Measurements from ENCODE around the gene TRIM40.

TRIM40 gene, protein sequence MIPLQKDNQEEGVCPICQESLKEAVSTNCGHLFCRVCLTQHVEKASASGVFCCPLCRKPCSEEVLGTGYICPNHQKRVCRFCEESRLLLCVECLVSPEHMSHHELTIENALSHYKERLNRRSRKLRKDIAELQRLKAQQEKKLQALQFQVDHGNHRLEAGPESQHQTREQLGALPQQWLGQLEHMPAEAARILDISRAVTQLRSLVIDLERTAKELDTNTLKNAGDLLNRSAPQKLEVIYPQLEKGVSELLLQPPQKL

GRCh38 chr6:30135757-30136156, at the start of gene TRIM40:
TSS of gene TRIM40 (plus strand) at chr6:30136140. CDS start at chr6:30137037, 897 bp downstream.
- H3K27me3 ChIP-seq (ENCODE audit: control insufficient read depth in 1 of 2, insufficient read depth in 2 of 2, low read length in 2 of 2), result peaks cover under 1 to 12% of the 10 kb centered on the region in 2 donors
- H3K4me1 ChIP-seq (ENCODE audit: insufficient read depth, low read length), result no peaks in the 10 kb centered on the region
- H3K4me3 ChIP-seq (ENCODE audit: low read depth in 1 of 2, low read length in 2 of 2), result no peak within 1 kb of the TSS
- no peaks in the 10 kb centered on the region for H3K36me3 ChIP-seq (ENCODE audit: insufficient read depth, low read length)
- H3K9me3 ChIP-seq (ENCODE audit: low read length), result no peaks in the 10 kb centered on the region
- no peak within 1 kb of the TSS for H3K27ac ChIP-seq (ENCODE audit: low read depth, low read length)
- no peak within 1 kb of the TSS for H3K9ac ChIP-seq (ENCODE audit: low read length)

- no peaks in the 10 kb centered on the region for H3K9me3 ChIP-seq (ENCODE audit: low read length)
- no peak overlapping the region for H3K9ac ChIP-seq (ENCODE audit: low read length)
- H3K27ac ChIP-seq (ENCODE audit: low read depth, low read length), result no peak overlapping the region
- peaks cover 14 to 19% of the 10 kb centered on the region in 2 donors for H3K27me3 ChIP-seq (ENCODE audit: control insufficient read depth in 1 of 2, insufficient read depth in 2 of 2, low read length in 2 of 2)
- no peaks in the 10 kb centered on the region for H3K36me3 ChIP-seq (ENCODE audit: insufficient read depth, low read length)
- H3K4me1 ChIP-seq (ENCODE audit: insufficient read depth, low read length), result no peaks in the 10 kb centered on the region
- no peak overlapping the region for H3K4me3 ChIP-seq (ENCODE audit: low read depth in 1 of 2, low read length in 2 of 2)
Measured at GRCh38 chr6:30087876-30088275, 48.1 kb upstream of the TRIM40 start.

- Histone ChIP-seq H3K9ac (ENCODE audit: low read length) (no peak overlapping the region), H3K4me1 (ENCODE audit: insufficient read depth, low read length) (no peaks in the 10 kb centered on the region), H3K36me3 (ENCODE audit: insufficient read depth, low read length) (no peaks in the 10 kb centered on the region), H3K4me3 (ENCODE audit: low read depth in 1 of 2, low read length in 2 of 2) (no peak overlapping the region), H3K27me3 (ENCODE audit: control insufficient read depth in 1 of 2, insufficient read depth in 2 of 2, low read length in 2 of 2) (peaks cover 19 to 29% of the 10 kb centered on the region in 2 donors), H3K27ac (ENCODE audit: low read depth, low read length) (no peak overlapping the region), H3K9me3 (ENCODE audit: low read length) (no peaks in the 10 kb centered on the region)
Measured at GRCh38 chr6:30091577-30092381, 44.2 kb upstream of the TRIM40 start.

DNA sequence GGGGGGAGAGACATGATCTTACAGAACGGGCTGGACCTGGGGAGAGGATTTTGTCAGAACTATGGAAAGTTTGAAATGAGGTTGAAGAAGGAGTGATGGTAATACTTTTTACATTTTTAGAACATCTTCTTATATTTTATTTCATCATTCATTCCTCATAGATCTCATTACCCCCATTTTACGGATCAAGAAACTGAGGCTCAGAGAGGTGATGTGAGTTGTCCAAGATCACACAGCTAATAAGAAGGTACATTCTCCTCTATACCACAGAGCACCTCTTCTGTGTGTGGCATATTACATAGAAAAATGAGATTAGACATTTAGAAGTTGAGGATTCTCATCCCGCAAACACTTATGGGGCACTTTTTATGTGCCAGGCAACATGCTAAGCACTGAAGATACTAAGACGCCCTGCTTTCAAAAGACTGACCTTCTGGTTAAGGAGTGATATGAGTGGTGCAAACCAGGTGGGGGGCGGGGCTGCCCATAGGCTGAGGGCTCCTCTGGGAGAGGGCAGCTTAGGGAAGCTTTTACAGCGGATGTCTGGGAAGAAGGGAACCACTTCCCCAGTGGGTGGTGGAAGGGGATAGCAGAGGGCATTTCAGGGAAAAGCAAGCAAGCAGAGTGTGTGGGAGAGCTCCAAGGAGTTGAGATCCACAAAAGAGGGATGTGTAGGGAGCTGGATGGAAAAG, 42.9 kb upstream of the TRIM40 start:
- Histone ChIP-seq H3K27me3 (ENCODE audit: control insufficient read depth in 1 of 2, insufficient read depth in 2 of 2, low read length in 2 of 2) (peaks cover 29 to 32% of the 10 kb centered on the region in 2 donors), H3K4me3 (ENCODE audit: low read depth in 1 of 2, low read length in 2 of 2) (no peak overlapping the region), H3K9me3 (ENCODE audit: low read length) (no peaks in the 10 kb centered on the region), H3K36me3 (ENCODE audit: insufficient read depth, low read length) (no peaks in the 10 kb centered on the region), H3K9ac (ENCODE audit: low read length) (no peak overlapping the region), H3K4me1 (ENCODE audit: insufficient read depth, low read length) (no peaks in the 10 kb centered on the region), H3K27ac (ENCODE audit: low read depth, low read length) (no peak overlapping the region)

GRCh38 chr6:30093951-30094661, 41.8 kb upstream of the TRIM40 start:
- no peak overlapping the region for H3K4me3 ChIP-seq (ENCODE audit: low read depth in 1 of 2, low read length in 2 of 2)
- no peak overlapping the region for H3K27ac ChIP-seq (ENCODE audit: low read depth, low read length)
- peaks cover 36 to 44% of the 10 kb centered on the region in 2 donors for H3K27me3 ChIP-seq (ENCODE audit: control insufficient read depth in 1 of 2, insufficient read depth in 2 of 2, low read length in 2 of 2)
- no peak overlapping the region for H3K9ac ChIP-seq (ENCODE audit: low read length)
- H3K9me3 ChIP-seq (ENCODE audit: low read length), result no peaks in the 10 kb centered on the region
- no peaks in the 10 kb centered on the region for H3K4me1 ChIP-seq (ENCODE audit: insufficient read depth, low read length)
- H3K36me3 ChIP-seq (ENCODE audit: insufficient read depth, low read length), result no peaks in the 10 kb centered on the region

DNA sequence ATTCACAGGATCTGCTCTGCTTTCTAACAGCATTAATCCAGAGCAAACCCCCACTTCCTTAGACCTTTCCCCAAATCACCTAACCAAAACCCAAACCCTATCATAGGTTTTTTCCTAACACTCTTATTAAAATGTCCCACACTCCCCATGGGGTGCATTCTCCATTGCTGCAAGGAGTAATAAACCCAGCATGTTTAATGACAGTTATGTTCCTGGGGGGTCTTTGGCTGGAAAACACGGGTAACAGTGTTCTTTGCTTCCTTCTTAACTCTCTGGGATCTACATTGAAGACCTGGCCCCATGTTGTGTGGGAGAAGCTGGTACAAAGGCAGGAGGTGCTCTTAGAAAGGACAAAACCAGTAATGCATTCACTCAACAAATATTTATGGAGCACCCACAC, 39.1 kb upstream of the TRIM40 start:
- H3K9ac ChIP-seq (ENCODE audit: low read length), result no peak overlapping the region
- H3K27me3 ChIP-seq (ENCODE audit: control insufficient read depth in 1 of 2, insufficient read depth in 2 of 2, low read length in 2 of 2), result peaks cover 42 to 63% of the 10 kb centered on the region in 2 donors
- H3K36me3 ChIP-seq (ENCODE audit: insufficient read depth, low read length), result no peaks in the 10 kb centered on the region
- H3K4me3 ChIP-seq (ENCODE audit: low read depth in 1 of 2, low read length in 2 of 2), result no peak overlapping the region
- no peak overlapping the region for H3K27ac ChIP-seq (ENCODE audit: low read depth, low read length)
- peaks cover 6% of the 10 kb centered on the region for H3K9me3 ChIP-seq (ENCODE audit: low read length)
- H3K4me1 ChIP-seq (ENCODE audit: insufficient read depth, low read length), result peaks cover 18% of the 10 kb centered on the region

DNA sequence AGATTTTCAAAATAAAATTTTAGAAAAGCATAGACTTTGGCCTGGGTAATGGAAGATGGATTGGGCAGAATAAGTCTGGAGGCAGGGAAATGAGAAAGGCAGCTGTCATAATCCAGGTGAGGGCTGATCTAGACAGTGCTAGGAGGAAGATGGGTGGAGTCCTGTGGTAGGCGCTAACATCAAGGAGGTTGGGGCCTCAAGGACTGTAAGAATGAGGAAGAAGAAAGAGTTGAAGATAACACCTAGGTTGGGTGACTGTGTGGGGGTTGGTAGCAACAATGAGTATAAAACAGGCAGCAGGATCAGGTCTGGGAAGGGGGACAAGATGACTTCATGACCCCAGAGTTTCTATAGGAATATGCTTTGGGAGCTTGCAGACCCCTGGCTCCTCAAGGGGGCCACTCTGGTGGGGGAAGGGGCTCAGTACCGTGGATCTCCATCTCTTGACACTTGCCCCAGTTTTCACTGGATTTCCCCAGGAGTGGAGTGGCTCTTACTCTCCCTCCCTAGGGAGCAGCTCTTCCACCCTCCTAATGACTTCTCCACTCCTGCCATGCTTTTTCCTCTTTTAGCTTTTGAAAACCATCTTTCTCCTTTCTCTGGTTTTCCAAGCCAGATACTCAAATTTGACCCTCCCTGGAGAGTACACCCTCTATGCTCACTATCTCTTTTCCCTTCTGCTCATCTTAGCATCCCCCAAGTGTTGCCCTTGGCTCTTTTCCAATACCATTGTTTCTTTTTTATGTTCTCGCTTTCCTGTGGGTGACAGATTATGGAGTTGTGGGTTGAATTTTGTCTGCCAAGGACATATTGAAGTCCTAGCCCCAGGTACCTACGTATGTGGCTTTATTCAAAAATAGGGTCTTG, 37.8 kb upstream of the TRIM40 start:
- peaks cover 27% of the 10 kb centered on the region for H3K4me1 ChIP-seq (ENCODE audit: insufficient read depth, low read length)
- H3K27me3 ChIP-seq (ENCODE audit: control insufficient read depth in 1 of 2, insufficient read depth in 2 of 2, low read length in 2 of 2), result peaks cover 38 to 52% of the 10 kb centered on the region in 2 donors
- H3K4me3 ChIP-seq (ENCODE audit: low read depth in 1 of 2, low read length in 2 of 2), result no peak overlapping the region
- no peak overlapping the region for H3K27ac ChIP-seq (ENCODE audit: low read depth, low read length)
- H3K9me3 ChIP-seq (ENCODE audit: low read length), result peaks cover 6% of the 10 kb centered on the region
- no peak overlapping the region for H3K9ac ChIP-seq (ENCODE audit: low read length)
- H3K36me3 ChIP-seq (ENCODE audit: insufficient read depth, low read length), result no peaks in the 10 kb centered on the region

DNA sequence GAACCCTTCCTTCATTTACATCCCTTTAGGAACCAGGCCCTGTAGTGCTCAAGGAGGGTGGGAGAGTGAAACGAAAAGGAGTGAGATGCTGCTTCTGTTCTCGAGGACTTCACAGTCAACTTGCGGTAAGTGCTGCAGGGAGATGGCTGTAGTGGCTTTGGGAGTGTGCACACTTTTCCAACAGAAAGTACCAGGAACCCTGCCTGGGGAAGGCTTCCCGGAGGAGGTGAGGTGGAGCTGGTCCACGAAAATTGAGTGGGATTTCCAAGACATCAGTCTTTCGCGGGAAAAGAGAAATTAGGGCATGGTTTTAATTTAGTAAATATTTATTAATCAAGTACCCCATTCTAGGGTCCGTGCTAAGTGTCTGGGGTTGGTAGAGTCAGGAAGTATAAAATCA, 35.8 kb upstream of the TRIM40 start:
- Histone ChIP-seq H3K9me3 (ENCODE audit: low read length) (peaks cover 6% of the 10 kb centered on the region), H3K27ac (ENCODE audit: low read depth, low read length) (no peak overlapping the region), H3K36me3 (ENCODE audit: insufficient read depth, low read length) (no peaks in the 10 kb centered on the region), H3K27me3 (ENCODE audit: control insufficient read depth in 1 of 2, insufficient read depth in 2 of 2, low read length in 2 of 2) (peaks cover 38 to 45% of the 10 kb centered on the region in 2 donors), H3K4me3 (ENCODE audit: low read depth in 1 of 2, low read length in 2 of 2) (no peak overlapping the region), H3K9ac (ENCODE audit: low read length) (no peak overlapping the region), H3K4me1 (ENCODE audit: insufficient read depth, low read length) (peaks cover 27% of the 10 kb centered on the region)

GRCh38 chr6:30100585-30101443, 35.1 kb upstream of the TRIM40 start:
- no peak overlapping the region for H3K27ac ChIP-seq (ENCODE audit: low read depth, low read length)
- H3K9me3 ChIP-seq (ENCODE audit: low read length), result peaks cover 6% of the 10 kb centered on the region
- H3K4me3 ChIP-seq (ENCODE audit: low read depth in 1 of 2, low read length in 2 of 2), result peak overlapping the region; percentile 27 to 64
- peaks cover 27% of the 10 kb centered on the region for H3K4me1 ChIP-seq (ENCODE audit: insufficient read depth, low read length)
- no peak overlapping the region for H3K9ac ChIP-seq (ENCODE audit: low read length)
- H3K36me3 ChIP-seq (ENCODE audit: insufficient read depth, low read length), result no peaks in the 10 kb centered on the region
- H3K27me3 ChIP-seq (ENCODE audit: control insufficient read depth in 1 of 2, insufficient read depth in 2 of 2, low read length in 2 of 2), result peaks cover 38 to 44% of the 10 kb centered on the region in 2 donors
